Breast epithelium (tissue), 4 donors: Measurements from ENCODE around the gene TEF. TPM values are rescaled to one million over a fixed set of nuclear protein-coding genes. Genes with fewer than 3 reads are reported as not detected.
A peak's percentile ranks its signal among the peaks of the same experiment; 100 is the strongest.

Experiments used
- DNase-seq, 2 donors: peaks; one replicate each; pipeline ENCODE4 v3.0.0-alpha.2; 2019; ENCODE audit warnings: low spot score in 2 of 2
- H3K27ac ChIP-seq, 2 donors: fragments of 200-600 bp; sonication (generic) in 1 of 2; one replicate each; pipeline ENCODE4 v1.5.1; 2016 to 2019; ENCODE audit warnings: mild to moderate bottlenecking in 1 of 2
- H3K27me3 ChIP-seq, 2 donors: fragments of 200-600 bp; sonication (generic) in 1 of 2; one replicate each; pipeline versions ENCODE4 v1.5.1 to v1.6.0; 2017 to 2019; ENCODE audit warnings: control low read depth in 1 of 2, mild to moderate bottlenecking in 1 of 2
- H3K36me3 ChIP-seq: fragments of 200-600 bp; one replicate; pipeline ENCODE4 v1.5.1; 2019
- H3K4me1 ChIP-seq, 2 donors: fragments of 200-600 bp; sonication (generic); one replicate each; pipeline ENCODE4 v1.5.1; 2016 to 2019; ENCODE audit warnings: control low read depth in 1 of 2
- H3K4me3 ChIP-seq, 3 donors: fragments of 200-600 bp; sonication (generic); 1 replicate in 2 of 3; 2 replicates in 1 of 3; pipeline ENCODE4 v1.5.1; 2016 to 2019; ENCODE audit warnings: mild to moderate bottlenecking in 3 of 3, moderate library complexity in 2 of 3
- H3K9me3 ChIP-seq, 2 donors: fragments of 200-600 bp; sonication (generic) in 1 of 2; one replicate each; pipeline ENCODE4 v1.5.1; 2016 to 2019; ENCODE audit warnings: control low read depth in 1 of 2
- CTCF ChIP-seq, 3 donors: fragments of 450-650 bp; IDR thresholded peaks; one replicate each; pipeline ENCODE4 v1.5.1; 2016 to 2017; ENCODE audit warnings: antibody characterized with exemption in 3 of 3, mild to moderate bottlenecking in 3 of 3, moderate library complexity in 3 of 3
- POLR2A ChIP-seq: fragments of 450-650 bp; IDR thresholded peaks from one replicate; pipeline ENCODE4 v1.6.1; 2016; ENCODE audit warnings: antibody characterized with exemption, mild to moderate bottlenecking, moderate library complexity
- POLR2AphosphoS5 ChIP-seq, 3 donors: sonication (generic); formaldehyde crosslinking; IDR thresholded peaks; one replicate each; pipeline ENCODE4 v1.6.1; 2017; ENCODE audit warnings: antibody characterized with exemption in 3 of 3
- intact Hi-C: fragments of 100-400 bp; cut with DNase I; formaldehyde crosslinking; loops from one replicate; pipeline ENCODE4 v1.15.1; 2023; ENCODE audit warnings: low total_unique reads
- total RNA-seq, 3 donors: library from RNA; depleted of rRNA; stranded (reverse); fragments of >200 nt; gene quantifications; one replicate each; pipeline ENCODE4 v1.1.0, GENCODE V29; 2016

TEF gene
- total RNA-seq, 3 donors from 2014 or later, result 8.8 to 26.6 (median 15.7) TPM

DNA sequence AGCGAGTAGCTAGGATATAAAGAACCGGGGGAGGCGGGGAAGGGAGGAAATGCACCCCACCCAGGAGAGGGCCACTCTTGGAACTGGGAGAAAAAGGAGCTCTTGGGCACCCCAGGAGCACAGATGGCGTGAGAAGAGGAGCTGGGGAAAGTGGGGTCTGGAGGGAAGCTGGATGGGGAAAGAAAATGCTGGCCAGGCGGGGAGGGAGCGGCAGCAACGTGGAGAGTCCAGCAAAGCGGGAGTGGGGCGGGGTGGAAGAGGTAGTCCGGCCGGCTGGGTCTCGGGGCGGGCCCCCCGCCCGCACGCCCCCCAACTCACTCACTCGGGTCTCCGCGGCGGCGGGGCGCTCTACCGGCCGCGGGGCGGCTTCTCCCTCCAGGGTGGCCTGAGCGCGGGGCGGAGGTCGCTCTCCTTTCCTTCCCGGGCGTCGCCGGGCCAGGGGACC is 64.3 kb downstream of the TEF start:
- intact Hi-C loops, result loop anchor here (10.0 kb wide), 1 partner anchor 591 kb away; the partner anchor contains the start of genes ST13 and XPNPEP3

DNA sequence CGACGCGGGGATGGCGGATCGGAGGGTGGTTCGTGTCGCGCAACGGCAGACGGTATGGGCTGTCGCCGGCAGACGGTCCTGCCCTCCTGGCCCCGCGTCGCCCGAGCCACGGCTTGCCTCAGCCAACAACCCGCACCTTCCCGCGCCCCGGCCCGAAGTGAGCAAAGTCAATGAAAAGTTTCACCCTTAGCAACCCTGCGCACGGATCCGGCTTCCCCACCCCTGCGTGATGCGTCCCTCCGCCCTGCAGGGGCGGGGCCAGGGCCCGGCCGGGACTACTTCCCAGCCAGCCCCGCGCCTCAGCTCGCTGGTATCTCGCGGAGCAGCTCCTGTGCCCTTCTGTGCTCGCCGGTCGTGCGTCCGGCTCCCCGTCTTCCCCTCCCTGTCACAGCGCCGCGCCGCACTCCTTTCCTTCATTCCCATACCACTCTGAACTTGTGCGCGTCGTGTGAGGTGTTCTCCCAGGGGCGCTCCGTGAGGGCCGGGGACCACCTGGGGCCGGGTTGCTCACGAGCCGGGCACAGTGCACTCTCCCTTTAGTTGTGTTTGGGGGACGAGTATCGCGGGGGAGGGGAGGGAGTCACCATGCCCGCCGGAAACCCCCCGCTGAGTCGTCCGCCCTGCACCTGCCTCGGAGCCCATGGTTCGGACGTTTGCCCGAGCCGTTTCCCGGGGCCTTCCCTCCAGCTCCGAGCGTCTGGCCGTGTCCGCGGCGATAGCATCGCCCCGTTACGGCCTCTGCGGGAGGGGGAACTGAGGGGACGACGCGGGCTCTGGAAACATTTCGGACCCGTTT is 65.1 kb downstream of the TEF start, which contains the start of gene TOB2:
TOB2 (minus strand) TSS at position 163 of the 796 bp plus-strand sequence. CDS start 9,456 bp downstream, outside the sequence.
- peak; percentile 93 to 95 for DNase-seq
- no peaks in the 10 kb centered on the region for H3K36me3 ChIP-seq
- H3K27me3 ChIP-seq, result no peaks in the 10 kb centered on the region
- intact Hi-C loops, result loop anchor here (10.0 kb wide), 1 partner anchor 592 kb away; the partner anchor contains the start of genes ST13 and XPNPEP3
- peak within 1 kb of the TSS; percentile 97 to 100 for H3K27ac ChIP-seq
- peak within 1 kb of the TSS; percentile 69 to 100 (median 93) for H3K4me3 ChIP-seq
- no peak for TF ChIP-seq CTCF (IDR thresholded peaks at IDR 0.05)
- TF ChIP-seq POLR2AphosphoS5 (IDR thresholded peaks at IDR 0.05), result peak; percentile 99
- peak; percentile 99 for TF ChIP-seq POLR2A
- no peaks in the 10 kb centered on the region for H3K9me3 ChIP-seq
- no peaks in the 10 kb centered on the region for H3K4me1 ChIP-seq

More for the DNA sequence above, 64.3 kb downstream of the TEF start:
- TF ChIP-seq CTCF (IDR thresholded peaks at IDR 0.05) (no peak), POLR2A (no peak), POLR2AphosphoS5 (IDR thresholded peaks at IDR 0.05) (no peak)
- H3K4me3 ChIP-seq, result peak overlapping the region; percentile 69 to 100 (median 93)
- H3K4me1 ChIP-seq, result no peaks in the 10 kb centered on the region
- H3K27ac ChIP-seq, result peak overlapping the region; percentile 97 to 100
- no peaks in the 10 kb centered on the region for H3K36me3 ChIP-seq
- no peaks in the 10 kb centered on the region for H3K9me3 ChIP-seq
- H3K27me3 ChIP-seq, result no peaks in the 10 kb centered on the region
- DNase-seq, result no peak

DNA sequence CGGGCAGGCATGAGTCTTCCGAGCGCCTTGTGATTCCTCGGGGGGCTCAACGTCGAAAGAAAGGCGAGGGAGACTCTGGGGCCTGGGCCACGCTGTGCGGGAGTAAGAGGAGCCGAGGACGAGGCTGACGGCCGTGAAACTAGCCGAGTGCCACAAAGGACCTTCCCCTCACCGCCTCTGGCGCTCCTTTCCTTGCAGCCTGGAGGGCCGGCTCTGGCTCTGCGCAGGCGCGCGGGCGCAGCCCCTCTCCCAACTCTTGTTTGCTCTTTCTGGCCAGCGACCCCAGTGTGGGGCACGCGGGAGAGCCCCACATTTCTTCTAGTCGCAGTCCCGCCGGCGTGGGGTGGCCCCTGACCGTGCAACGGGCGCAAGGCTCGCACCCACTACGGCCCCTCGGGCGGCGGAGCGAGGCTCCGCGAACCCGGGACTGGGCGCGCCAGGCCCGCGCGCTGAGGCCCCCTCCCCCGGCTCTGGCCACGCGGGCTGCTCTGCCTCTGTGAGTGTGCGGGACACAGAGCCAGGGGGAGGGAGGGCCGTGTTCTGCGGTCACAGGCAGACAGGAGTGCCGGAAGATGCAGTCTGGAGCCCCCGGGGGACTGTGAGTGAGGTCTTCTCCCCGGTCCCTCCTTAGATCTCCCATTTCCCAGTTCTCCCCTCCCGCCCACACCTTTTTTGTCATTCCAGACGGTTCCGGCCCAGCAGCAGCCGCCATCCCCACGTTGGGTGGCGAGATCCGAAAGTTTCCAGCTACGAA is 65.9 kb downstream of the TEF start:
- H3K27ac ChIP-seq, result peak overlapping the region; percentile 97 to 100
- no peaks in the 10 kb centered on the region for H3K36me3 ChIP-seq
- peak overlapping the region; percentile 69 to 100 (median 93) for H3K4me3 ChIP-seq
- DNase-seq, result peak; percentile 55 to 57
- H3K9me3 ChIP-seq, result no peaks in the 10 kb centered on the region
- H3K4me1 ChIP-seq, result no peaks in the 10 kb centered on the region
- H3K27me3 ChIP-seq, result no peaks in the 10 kb centered on the region
- intact Hi-C loops, result loop anchor here (10.0 kb wide), 1 partner anchor 593 kb away; the partner anchor contains the start of genes ST13 and XPNPEP3
- TF ChIP-seq CTCF (IDR thresholded peaks at IDR 0.05) (no peak), POLR2A (no peak), POLR2AphosphoS5 (IDR thresholded peaks at IDR 0.05) (no peak)

DNA sequence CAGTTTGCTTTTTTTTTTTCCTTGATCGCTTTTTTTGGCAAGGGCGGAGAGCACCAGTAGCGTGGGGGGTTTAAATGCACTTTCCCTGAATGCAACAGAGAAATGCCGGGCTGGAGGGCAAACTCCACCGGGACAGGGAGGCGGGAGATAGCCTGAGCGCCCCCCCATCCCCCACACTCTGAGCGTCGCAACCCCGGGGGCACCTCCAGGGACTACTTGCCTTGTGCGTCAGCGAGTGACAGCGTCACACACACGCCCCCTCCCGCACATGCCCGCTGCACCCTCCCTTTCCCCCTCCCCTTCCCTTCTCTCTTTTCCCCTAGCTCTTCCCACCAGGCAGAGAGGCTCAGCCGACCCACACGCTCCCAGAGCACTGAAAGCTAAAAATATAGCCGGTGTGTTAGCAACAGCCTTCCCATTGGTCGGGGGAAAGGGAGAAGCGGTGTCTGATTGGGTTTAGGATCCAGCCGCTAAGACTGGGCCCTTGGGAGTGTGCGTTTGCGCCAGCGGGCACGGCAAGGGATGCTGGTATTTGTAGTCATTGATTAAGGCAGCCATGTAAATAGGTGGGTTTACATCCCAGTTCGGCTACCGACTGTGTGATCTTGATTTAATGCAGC is 66.6 kb downstream of the TEF start:
- Histone ChIP-seq H3K36me3 (no peaks in the 10 kb centered on the region), H3K9me3 (no peaks in the 10 kb centered on the region), H3K27me3 (no peaks in the 10 kb centered on the region), H3K4me3 (peak overlapping the region; percentile 69 to 100 (median 93)), H3K27ac (peak overlapping the region; percentile 97 to 100), H3K4me1 (no peaks in the 10 kb centered on the region)
- TF ChIP-seq POLR2AphosphoS5 (IDR thresholded peaks at IDR 0.05) (peak; percentile 56 to 82 (median 75)), CTCF (IDR thresholded peaks at IDR 0.05) (no peak), POLR2A (peak; percentile 81)
- intact Hi-C loops, result loop anchor here (10.0 kb wide), 1 partner anchor 593 kb away; the partner anchor contains the start of genes ST13 and XPNPEP3
- peak; percentile 93 to 97 for DNase-seq

Other genes with a start within 250 kb of the TEF start
- 10 to 100 TPM; 13.1 to 22.5 (median 17.0) TPM for gene L3MBTL2, start 176.6 kb upstream of the TEF start, total RNA-seq
- 1 to 10 TPM; 1.3 to 3.7 (median 1.4) TPM for gene CHADL, start 141.0 kb upstream of the TEF start, total RNA-seq
- gene RANGAP1, start 95.8 kb upstream of the TEF start, total RNA-seq, result 10 to 100 TPM; 29.8 to 54.1 (median 51.2) TPM
- 10 to 100 TPM; 24.0 to 33.1 (median 32.2) TPM for gene ZC3H7B, start 80.4 kb upstream of the TEF start, total RNA-seq
- 10 to 100 TPM; 28.8 to 61.9 (median 45.8) TPM for gene TOB2, start 64.9 kb downstream of the TEF start, total RNA-seq
- gene PHF5A, start 86.8 kb downstream of the TEF start, total RNA-seq, result 10 to 100 TPM; 42.0 to 46.0 (median 43.8) TPM
- 10 to 100 TPM; 58.1 to 92.2 (median 65.2) TPM for gene ACO2, start 87.2 kb downstream of the TEF start, total RNA-seq
- gene POLR3H, start 162.5 kb downstream of the TEF start, total RNA-seq, result 10 to 100 TPM; 18.2 to 26.5 (median 20.2) TPM
- 1 to 10 TPM in 2 of 3 donors, not detected in 1; 1.6 to 1.9 TPM for gene CSDC2, start 179.1 kb downstream of the TEF start, total RNA-seq
- gene PMM1, start 207.9 kb downstream of the TEF start, total RNA-seq, result 10 to 100 TPM; 42.7 to 74.1 (median 48.5) TPM
- gene DESI1, start 239.1 kb downstream of the TEF start, total RNA-seq, result 10 to 100 TPM; 17.0 to 23.5 (median 21.0) TPM
- 100 to 1,000 TPM; 194 to 232 (median 220) TPM for gene XRCC6, start 239.4 kb downstream of the TEF start, total RNA-seq